ENCODE data around the gene BCAS3.
"Not testable (repeated sequence)": the region's sequence is repeated elsewhere in the genome, so short reads cannot be mapped to it uniquely, and the experiment has no call there.

The BCAS3 gene

DNA sequence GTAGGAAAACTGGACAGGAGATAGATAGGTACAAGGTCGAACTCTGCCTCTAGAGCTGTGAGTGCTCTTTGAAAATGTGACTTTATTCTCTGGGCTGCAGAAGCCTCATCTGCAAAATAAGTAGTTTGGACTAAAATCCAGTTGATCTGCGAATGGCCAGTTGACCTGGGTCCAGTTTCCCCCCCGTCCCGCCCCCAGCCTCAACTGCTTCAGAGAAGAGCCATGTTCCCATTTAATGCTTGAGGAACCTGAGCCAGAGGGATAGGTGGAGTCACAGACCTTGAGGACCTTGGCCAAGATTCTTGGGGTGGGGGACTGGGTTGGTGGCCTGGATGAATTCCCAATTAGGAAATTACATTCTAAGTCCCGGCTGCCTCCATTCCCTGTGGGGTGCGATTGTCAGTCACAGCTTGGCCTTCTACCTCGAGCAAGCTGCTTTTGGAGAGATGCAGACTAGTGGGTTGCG, 736.0 kb downstream of the BCAS3 start:
- DNase-seq: no peak

DNA sequence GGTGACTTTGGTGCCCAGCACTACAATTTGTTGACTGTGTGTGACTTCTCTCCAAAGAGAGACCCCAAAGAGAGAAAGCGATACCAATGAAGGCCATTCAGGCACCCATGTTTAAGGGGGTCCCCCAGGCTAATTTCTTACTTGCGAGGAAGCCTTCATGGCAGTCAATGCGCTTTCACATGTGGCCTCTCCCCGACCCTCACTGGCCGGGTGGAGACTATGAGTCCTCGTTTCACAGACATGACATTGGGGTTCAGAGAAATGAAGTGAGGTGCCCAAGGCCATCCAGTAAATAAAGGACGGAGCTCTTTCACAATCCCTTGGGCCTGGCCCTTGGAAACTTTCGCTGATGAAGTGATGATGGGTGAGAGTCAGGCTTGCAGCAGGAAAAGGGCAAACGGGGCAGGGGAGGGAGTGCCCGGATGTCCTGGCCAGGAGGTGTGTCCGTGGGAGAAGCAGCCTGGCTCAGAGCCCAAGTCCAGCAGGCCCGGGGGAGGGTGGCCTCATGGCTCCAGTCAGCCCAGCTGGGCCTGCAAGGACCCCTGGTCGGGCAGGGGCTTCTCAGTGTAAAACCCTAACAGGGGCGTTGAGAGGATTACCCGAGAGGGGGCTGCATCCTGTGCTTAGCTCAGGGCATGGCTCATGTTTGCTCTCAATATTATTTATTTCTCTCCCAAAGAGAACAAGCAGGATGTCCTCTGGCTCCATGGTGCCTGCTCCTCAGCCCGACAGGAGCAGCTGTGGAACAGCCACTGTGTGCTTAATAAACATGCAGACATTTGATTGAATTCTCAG, 736.7 kb downstream of the BCAS3 start:
- DNase-seq: no peak

DNA sequence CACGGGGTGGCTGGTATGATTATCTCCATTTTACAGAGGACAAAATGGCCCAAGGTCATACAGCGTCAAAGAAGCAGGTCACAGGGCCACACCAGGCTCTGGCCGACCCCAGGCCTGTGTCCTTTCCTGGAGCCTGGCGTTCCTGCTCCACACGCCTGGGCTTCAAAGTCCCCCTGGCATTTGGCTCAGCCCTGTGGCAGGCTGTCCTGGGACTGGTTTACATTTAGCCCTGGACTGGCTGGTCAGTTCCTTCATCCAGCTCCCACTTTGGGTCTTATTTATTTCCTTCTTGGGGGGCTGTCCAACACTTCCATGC, 737.2 kb downstream of the BCAS3 start:
- DNase-seq: no peak

DNA sequence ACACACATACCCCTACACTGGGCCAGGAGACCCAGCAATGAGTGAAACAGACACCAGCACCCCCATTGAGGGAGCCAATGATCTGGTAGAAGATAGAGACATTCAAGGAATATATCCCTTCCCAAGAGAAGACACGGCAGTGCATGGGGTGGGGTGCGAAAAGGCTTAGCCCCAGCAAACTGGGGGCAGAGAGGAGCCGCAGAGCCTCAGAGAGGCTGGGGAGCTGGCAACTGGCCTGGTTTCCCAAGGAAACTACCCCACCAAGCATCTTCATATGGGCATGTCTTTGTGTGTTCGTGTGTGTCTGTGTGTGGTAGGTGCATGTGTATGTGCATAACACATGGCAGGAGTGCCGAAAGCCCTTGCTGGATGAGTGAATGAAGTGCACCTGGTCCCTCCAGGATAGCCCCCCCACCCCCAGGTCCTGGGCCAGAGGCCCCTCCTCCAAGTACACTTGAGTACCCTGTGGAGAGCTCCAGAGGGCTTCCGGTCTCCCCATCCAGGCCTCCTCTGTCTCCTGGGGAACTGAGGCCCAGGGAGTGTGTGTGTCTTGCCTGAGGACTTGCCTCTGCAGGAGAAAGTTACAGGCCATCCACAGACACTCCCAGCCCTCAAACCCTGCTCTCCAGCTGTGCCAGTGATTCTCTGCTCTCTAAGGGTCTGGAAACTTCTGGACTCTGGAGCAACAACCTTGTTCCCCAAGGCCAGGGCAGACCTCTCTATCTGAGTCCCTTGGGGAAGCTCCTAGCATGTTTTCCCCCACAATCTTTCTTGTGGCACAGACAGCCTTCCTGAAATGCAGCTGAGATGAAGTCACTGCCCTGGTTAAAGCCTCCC, 737.9 kb downstream of the BCAS3 start:
- no peak for DNase-seq

- no peak for DNase-seq
Observed at GRCh38 chr17:61416211-61416539, 738.5 kb downstream of the BCAS3 start.

GRCh38 chr17:61416540-61417363, 739.1 kb downstream of the BCAS3 start:
- DNase-seq: peak; percentile 81 to 84 (median 82)

GRCh38 chr17:61418449-61418848, 740.8 kb downstream of the BCAS3 start:
- no peak for DNase-seq

GRCh38 chr17:61419496-61420046, 741.9 kb downstream of the BCAS3 start:
- no peak for DNase-seq

- DNase-seq: no peak
Observed at GRCh38 chr17:61420052-61420451, 742.4 kb downstream of the BCAS3 start.

- DNase-seq: no peak
Observed at GRCh38 chr17:61420745-61421398, 743.2 kb downstream of the BCAS3 start.

- DNase-seq: no peak
Observed at GRCh38 chr17:61421460-61421859, 743.8 kb downstream of the BCAS3 start.

- DNase-seq: no peak
Observed at GRCh38 chr17:61422116-61422799, 744.6 kb downstream of the BCAS3 start.

DNA sequence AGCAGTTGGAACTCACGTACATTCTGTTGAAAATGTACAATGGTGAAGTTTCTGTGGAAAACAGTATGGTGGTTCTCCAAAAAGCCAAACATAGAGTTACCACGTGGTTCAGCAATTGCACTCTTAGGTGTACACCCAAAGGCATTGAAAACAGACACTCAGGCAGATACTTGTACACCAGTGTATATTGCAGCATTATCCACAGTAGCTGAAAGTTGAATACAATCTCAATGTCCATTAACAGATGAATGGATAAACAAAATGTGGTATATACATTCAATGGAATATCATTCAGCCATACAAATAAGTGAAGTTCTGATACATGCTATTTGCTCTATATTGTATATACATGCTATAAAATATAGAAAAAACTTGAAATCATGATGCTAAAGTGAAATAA, 745.2 kb downstream of the BCAS3 start:
- no peak for DNase-seq

DNA sequence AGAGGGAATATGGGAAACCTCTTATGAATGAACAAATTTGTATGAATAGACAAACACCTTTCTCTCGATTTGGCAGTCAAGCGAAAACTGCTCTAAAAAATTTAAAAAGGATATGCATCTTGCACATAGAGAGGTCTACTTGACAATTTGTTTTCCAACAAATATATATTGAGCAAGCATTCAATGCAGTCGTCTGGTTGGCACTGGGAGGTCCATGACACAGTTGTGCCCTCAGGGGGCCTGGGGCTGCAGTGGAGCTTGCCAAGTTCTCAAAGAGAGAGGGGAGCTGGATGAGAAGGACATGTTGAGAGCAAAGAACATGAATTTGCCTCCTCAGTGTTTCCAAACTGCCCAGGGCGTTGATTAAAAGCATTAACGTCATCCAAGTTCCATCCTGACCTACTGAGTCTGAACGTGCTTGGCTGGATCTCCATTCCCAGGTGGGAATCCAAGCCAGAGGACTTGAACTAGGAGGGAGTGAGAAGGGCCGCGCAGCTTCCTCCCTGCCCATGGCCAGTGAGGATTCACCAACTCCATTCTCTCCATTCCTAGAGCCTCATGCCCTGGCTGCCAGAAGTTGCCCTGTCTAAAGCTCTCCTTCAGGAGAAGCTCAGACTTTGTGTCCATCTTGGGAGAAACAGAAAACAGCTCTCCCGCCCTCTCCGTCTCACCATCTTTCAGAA, 746.5 kb downstream of the BCAS3 start:
- no peak for DNase-seq

DNA sequence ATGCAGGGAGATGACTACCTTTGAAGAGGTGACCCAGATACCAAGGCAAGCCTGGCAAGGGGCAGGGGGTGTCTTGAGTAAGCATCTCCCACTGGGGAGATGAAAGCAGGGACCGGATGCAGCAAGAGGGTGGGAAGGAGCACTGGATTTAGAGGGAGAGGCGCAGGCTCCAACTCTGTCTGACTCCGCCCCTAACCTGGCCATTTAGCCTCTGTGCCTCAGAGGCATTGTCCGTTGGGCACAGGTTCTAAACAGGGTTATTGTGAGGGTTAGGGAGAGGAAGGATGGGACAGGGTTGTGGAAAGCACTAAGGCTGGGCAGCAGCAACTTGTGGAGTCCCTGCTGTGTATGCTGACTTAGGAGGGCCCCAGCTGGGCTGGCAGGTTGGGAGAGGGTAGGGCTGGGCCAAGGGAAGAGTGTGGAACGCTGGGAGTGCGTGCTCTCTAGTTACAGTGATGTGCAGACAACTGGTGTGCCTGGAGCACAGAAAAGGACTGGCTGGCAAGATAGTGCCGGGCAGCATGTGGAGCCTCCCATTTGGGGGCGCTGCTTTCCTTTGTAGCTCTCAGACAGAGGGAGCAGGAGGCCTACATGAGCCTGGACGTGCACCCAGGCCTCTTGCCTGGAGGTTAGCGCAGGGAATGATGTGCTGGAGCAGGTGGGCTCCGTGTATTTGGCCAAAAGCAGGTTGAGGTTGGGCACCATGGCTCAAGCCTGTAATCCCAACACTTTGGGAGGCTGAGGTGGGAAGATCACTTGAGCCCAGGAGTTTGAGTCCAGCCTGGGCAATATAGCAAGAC, 748.2 kb downstream of the BCAS3 start:
- DNase-seq: peak in 1 of 4 experiments; percentile 35

DNA sequence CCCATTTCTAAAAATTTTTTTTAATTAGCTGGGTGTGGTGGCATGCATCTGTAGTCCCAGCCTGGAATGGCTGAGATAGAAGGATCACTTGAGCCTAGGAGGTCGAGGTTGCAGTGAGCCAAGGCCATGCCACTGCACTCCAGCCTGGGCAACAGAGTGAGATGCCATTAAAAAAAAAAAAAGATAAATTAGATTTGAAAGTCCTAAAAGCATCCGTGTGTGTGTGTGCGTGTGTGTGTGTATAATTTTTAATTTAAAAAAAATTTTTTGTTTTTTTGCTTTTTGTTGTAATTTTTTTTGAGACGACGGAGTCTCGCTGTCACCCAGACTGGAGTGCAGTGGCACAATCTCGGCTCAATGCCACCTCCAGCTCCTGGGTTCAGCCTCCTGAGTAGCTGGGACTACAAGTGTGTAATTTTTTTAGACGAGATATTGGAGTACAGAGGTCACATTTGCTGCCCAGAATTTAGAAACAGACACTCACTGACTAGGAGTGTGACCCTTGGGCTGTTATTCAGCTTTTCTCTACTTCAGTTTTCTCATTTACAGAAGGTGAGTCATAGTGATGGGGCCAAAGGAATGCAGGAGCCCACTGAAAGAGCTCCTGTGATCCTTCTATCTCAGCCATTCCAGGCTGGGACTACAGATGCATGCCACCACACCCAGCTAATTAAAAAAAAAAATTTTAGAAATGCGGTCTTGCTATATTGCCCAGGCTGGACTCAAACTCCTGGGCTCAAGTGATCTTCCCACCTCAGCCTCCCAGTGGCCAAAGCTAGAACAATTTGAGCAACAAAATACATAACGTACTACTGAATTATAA, 749.0 kb downstream of the BCAS3 start:
- no peak for DNase-seq

DNA sequence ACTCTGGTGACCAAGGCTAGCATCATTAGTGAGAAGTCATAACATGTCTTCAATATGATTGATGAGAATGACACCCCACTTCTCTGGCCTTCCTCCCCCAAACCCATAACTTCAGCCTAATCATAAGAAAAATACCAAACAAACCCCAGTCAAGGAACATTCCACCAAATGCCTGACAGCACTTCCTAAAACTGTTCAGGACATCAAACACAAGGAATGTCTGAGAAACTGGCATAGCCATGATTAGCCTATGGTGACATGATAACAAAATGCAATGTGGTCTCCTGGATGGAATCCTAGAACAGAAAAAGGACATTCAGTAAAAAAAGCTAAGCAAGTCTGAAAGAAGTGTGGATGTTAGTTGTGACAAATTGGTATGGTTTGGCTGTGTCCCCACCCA, 749.9 kb downstream of the BCAS3 start:
- DNase-seq: no peak

DNA sequence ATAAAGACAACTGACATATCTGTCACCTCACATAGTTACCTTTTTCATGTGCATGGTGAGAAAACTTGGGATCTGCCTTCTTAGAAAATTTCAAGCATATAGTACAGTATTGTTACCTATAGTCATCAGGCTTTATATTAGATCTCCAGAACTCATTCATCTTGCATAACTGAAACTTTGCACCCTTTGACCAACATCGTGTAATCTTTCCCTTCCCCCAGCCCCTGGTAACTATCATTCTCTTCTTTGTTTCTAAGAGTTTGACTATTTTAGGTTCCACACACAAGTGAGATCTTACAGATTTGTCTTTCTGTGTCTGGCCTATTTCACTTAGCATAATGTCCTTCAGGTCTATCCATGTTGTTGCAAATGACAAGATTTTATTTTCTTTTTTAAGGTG, 751.6 kb downstream of the BCAS3 start:
- no peak for DNase-seq

GRCh38 chr17:61429831-61430230, 752.2 kb downstream of the BCAS3 start:
- not testable (repeated sequence) for DNase-seq
